ENCODE results near the gene SLC16A13. TPM values are rescaled to one million over a fixed set of nuclear protein-coding genes. Genes with fewer than 3 reads are reported as not detected.
"Not testable (repeated sequence)": the region's sequence is repeated elsewhere in the genome, so short reads cannot be mapped to it uniquely, and the experiment has no call there.

Gene SLC16A13
- total RNA-seq, 1 experiment from 2014 or later: 7.5 TPM

DNA sequence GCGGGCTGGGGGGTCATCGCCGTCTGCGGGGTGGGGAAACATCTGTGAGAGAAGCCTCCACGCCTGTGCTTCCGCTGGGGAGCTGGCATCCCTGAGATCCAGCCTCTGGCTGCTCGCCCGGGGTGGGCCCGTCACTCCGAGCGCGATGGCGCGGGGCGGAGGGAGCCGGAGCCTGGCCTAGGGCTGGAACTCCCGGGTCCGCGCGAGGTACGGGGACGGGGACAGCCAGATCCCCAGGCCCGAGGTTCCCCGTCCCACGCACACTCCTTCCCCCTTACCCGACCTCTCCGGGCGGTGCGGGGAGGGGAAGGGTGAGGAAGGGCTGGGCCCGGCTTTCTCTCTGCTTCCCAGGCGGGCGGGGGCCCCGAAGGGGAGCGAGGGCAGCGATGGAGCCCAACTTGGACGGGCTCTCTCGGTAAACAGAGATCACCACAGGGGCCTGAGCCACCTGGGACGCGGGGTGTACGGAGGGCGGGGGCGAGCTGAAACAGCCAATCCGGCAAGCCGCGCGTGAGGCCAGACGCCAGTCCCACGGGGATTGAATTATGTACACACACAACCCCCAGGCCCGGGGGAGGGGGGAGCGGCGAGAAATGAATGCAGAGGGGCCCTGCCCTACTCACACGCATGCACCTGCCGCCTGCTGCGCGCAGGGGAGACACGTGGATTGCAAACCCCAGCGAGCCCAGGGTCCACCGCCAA lies 7.8 kb downstream of the SLC16A13 start, which contains the start of gene SLC16A11:
Gene SLC16A11, minus strand, starts transcription at position 596 of the 702 bp plus-strand sequence. Its CDS starts 579 bp downstream, at position 17.
- H3K9me3 Mint-ChIP-seq (ENCODE audit: unreplicated experiment): no peaks in the 10 kb centered on the region
- CTCF ChIA-PET: interaction anchor here (1.9 to 5.9 kb wide), 2 partner anchors 95 to 253 kb away, joined by 12 to 124 read pairs; no protein-coding TSS in a partner anchor
- intact Hi-C loops (cut with micrococcal nuclease): no loop called here
- no peaks in the 10 kb centered on the region for H3K36me3 Mint-ChIP-seq (ENCODE audit: insufficient read depth, unreplicated experiment)
- no peaks in the 10 kb centered on the region for H3K27me3 Mint-ChIP-seq (ENCODE audit: insufficient read depth, unreplicated experiment)
- H3K27ac Mint-ChIP-seq (ENCODE audit: low read depth, unreplicated experiment): no peak within 1 kb of the TSS
- no peak for DNase-seq (ENCODE audit: unreplicated experiment)
- no TSS peak for BruUV-seq (replicated peaks)
- TF ChIP-seq, protein P1, sequence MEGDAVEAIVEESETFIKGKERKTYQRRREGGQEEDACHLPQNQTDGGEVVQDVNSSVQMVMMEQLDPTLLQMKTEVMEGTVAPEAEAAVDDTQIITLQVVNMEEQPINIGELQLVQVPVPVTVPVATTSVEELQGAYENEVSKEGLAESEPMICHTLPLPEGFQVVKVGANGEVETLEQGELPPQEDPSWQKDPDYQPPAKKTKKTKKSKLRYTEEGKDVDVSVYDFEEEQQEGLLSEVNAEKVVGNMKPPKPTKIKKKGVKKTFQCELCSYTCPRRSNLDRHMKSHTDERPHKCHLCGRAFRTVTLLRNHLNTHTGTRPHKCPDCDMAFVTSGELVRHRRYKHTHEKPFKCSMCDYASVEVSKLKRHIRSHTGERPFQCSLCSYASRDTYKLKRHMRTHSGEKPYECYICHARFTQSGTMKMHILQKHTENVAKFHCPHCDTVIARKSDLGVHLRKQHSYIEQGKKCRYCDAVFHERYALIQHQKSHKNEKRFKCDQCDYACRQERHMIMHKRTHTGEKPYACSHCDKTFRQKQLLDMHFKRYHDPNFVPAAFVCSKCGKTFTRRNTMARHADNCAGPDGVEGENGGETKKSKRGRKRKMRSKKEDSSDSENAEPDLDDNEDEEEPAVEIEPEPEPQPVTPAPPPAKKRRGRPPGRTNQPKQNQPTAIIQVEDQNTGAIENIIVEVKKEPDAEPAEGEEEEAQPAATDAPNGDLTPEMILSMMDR (IDR thresholded peaks at IDR 0.05; ENCODE audit: unreplicated experiment): no peak
- no peak within 1 kb of the TSS for H3K4me3 Mint-ChIP-seq (ENCODE audit: unreplicated experiment)
- POLR2A ChIA-PET: interaction anchor here (0.7 to 0.9 kb wide), 2 partner anchors 44 to 176 kb away, joined by 4 read pairs; partner anchors contain the start of genes ACADVL and DLG4
- peaks cover 6% of the 10 kb centered on the region for H3K4me1 Mint-ChIP-seq (ENCODE audit: insufficient read depth, unreplicated experiment)

DNA sequence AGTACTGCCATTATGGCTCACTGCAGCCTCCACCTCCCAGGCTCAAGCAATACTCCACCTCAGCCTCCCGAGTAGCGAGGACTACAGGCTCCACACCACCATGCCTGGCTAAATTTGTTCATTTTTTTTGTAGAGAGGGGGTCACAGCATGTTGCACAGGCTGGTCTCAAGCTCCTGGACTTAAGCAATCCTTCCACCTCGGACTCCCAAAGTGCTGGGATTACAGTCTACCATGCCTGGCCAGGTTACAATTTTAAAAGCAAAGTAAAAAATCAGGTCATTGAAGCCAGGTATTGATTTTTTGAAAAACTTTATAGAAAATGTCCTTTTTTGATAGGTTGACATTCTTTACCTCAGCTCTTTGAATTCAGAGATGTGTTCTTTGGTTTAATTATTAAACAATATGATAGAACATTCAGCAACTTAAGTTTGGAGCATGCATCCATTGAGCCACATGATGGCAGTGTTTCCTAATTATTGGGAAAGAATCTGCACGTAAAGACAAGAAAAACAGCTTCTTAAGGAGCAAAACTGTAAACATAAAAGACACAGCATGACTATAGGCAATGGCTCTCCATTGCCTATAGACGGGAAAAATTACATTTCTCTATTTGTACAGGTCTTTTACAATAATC lies 9.8 kb downstream of the SLC16A13 start:
- no peak overlapping the region for H3K4me3 Mint-ChIP-seq (ENCODE audit: unreplicated experiment)
- TF ChIP-seq, protein P1 (IDR thresholded peaks at IDR 0.05; ENCODE audit: unreplicated experiment): peak; percentile 79
- peak overlapping the region; percentile 32 for H3K27ac Mint-ChIP-seq (ENCODE audit: low read depth, unreplicated experiment)
- H3K4me1 Mint-ChIP-seq (ENCODE audit: insufficient read depth, unreplicated experiment): peaks cover 11% of the 10 kb centered on the region
- POLR2A ChIA-PET: interaction anchor here (0.6 to 2.1 kb wide), 11 partner anchors 8 to 516 kb away, joined by 3 to 19 read pairs (median 4); partner anchors contain the start of genes ACADVL, DLG4 and SLC16A13
- BruUV-seq (replicated peaks): no TSS peak
- CTCF ChIA-PET: interaction anchor here (0.5 to 5.9 kb wide), 38 partner anchors 8 to 642 kb away, joined by 3 to 124 read pairs (median 4); partner anchors contain the start of genes SLC16A13 and WRAP53
- no peaks in the 10 kb centered on the region for H3K9me3 Mint-ChIP-seq (ENCODE audit: unreplicated experiment)
- no peaks in the 10 kb centered on the region for H3K36me3 Mint-ChIP-seq (ENCODE audit: insufficient read depth, unreplicated experiment)
- intact Hi-C loops (cut with micrococcal nuclease): loop anchor here (1.0 to 5.0 kb wide), 4 partner anchors 91 to 392 kb away; partner anchors contain the start of genes FGF11 and TMEM102
- peak; percentile 77 for DNase-seq (ENCODE audit: unreplicated experiment)
- no peaks in the 10 kb centered on the region for H3K27me3 Mint-ChIP-seq (ENCODE audit: insufficient read depth, unreplicated experiment)

DNA sequence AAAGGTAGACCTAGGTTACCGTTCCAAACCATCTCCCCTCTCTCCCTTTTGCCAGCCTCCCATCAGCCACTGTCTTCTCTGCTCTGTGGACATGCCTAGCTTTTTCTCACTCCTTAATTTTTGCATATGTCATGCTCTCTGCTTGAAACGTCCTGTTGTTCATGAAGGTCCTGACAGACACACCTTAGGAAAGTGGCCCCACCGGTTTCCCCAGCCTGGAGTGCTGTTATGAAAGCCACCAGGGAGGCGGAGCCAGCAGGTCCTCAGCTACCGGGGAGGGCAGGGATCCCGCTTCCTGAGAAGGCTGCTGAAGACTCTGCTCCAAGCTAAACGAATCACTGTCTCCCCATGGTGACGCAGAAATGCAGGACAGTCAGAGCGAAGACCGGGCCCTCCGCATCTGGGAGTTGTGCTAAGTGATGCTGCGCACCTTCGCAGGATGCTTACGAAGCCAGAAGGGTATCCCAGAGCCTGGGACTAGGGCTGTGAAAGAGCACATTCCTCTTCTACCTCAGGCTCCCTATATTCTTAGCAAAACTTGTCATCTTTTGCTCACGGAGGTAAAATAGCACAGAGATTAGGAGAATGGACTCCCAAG lies 10.4 kb downstream of the SLC16A13 start:
- BruUV-seq (replicated peaks): no TSS peak
- no peaks in the 10 kb centered on the region for H3K9me3 Mint-ChIP-seq (ENCODE audit: unreplicated experiment)
- H3K4me3 Mint-ChIP-seq (ENCODE audit: unreplicated experiment): no peak overlapping the region
- CTCF ChIA-PET: interaction anchor here (0.7 to 5.9 kb wide), 31 partner anchors 9 to 716 kb away, joined by 3 to 124 read pairs (median 4); partner anchors contain the start of genes SLC16A13 and WRAP53
- POLR2A ChIA-PET: interaction anchor here (0.6 to 2.1 kb wide), 8 partner anchors 9 to 284 kb away, joined by 3 to 19 read pairs (median 6); partner anchors contain the start of genes ACADVL, DLG4 and SLC16A13
- TF ChIP-seq, protein P1 (IDR thresholded peaks at IDR 0.05; ENCODE audit: unreplicated experiment): no peak
- peaks cover 11% of the 10 kb centered on the region for H3K4me1 Mint-ChIP-seq (ENCODE audit: insufficient read depth, unreplicated experiment)
- no peaks in the 10 kb centered on the region for H3K27me3 Mint-ChIP-seq (ENCODE audit: insufficient read depth, unreplicated experiment)
- H3K36me3 Mint-ChIP-seq (ENCODE audit: insufficient read depth, unreplicated experiment): no peaks in the 10 kb centered on the region
- H3K27ac Mint-ChIP-seq (ENCODE audit: low read depth, unreplicated experiment): peak overlapping the region; percentile 32
- DNase-seq (ENCODE audit: unreplicated experiment): no peak
- intact Hi-C loops (cut with micrococcal nuclease): loop anchor here (5.0 kb wide), 3 partner anchors 251 to 391 kb away; partner anchors contain the start of genes FGF11 and TMEM102

DNA sequence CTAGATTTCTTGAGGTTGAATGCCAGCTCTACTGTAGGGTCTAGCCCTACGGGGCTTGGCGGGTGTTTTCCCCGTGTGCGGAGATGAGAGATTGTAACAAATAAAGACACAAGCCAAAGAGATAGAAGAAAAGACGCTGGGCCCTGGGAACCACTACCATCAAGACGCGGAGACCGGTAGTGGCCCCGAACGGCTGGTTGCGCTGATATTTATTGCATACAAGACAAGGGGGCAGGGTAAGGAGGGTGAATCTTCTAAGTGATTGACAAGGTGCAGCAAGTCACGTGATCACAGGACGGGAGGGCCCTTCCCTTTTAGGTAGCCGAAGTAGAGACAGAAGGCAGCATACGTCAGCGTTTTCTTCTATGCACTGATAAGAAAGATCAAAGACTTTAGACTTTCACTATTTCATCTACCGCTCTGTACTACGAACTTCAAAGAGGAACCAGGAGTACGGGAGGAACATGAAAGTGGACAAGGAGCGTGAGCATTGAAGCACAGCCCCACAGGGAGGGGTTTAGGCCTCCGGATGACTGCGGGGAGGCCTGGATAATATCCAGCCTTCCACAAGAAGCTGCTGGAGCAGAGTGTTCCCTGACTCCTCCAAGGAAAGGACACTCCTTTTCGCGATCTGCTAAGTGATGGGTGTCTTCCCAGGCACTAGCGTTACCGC lies 11.0 kb downstream of the SLC16A13 start:
- BruUV-seq (replicated peaks); H3K9me3 Mint-ChIP-seq (ENCODE audit: unreplicated experiment); H3K27ac Mint-ChIP-seq (ENCODE audit: low read depth, unreplicated experiment); H3K36me3 Mint-ChIP-seq (ENCODE audit: insufficient read depth, unreplicated experiment); DNase-seq (ENCODE audit: unreplicated experiment); H3K4me3 Mint-ChIP-seq (ENCODE audit: unreplicated experiment); H3K27me3 Mint-ChIP-seq (ENCODE audit: insufficient read depth, unreplicated experiment): not testable (repeated sequence)
- intact Hi-C loops (cut with micrococcal nuclease): loop anchor here (5.0 kb wide), 3 partner anchors 250 to 390 kb away; partner anchors contain the start of genes FGF11 and TMEM102
- ChIA-PET POLR2A (interaction anchor here (1.2 to 2.1 kb wide), 4 partner anchors 10 to 173 kb away, joined by 4 to 19 read pairs (median 6); partner anchors contain the start of genes ACADVL, DLG4 and SLC16A13), CTCF (interaction anchor here (0.7 to 5.9 kb wide), 19 partner anchors 9 to 715 kb away, joined by 3 to 124 read pairs (median 8); no protein-coding TSS in a partner anchor)
- H3K4me1 Mint-ChIP-seq (ENCODE audit: insufficient read depth, unreplicated experiment): peaks cover 11% of the 10 kb centered on the region
